HEK293 (cell line): ENCODE measurements around the gene LYZL6.

Experiments
- CTCF ChIA-PET: fragments of 350-600 bp; formaldehyde crosslinking; extraction: SDS; loops from one replicate; lab custom pipeline; 2021; ENCODE audit warnings: antibody characterized with exemption; lab: Yijun Ruan, JAX
- POLR2A ChIA-PET: fragments of 300-600 bp; formaldehyde crosslinking; extraction: SDS; loops from one replicate; lab custom pipeline; 2020; ENCODE audit warnings: antibody characterized with exemption, inconsistent platforms; lab: Yijun Ruan, JAX
- H3K27ac ChIP-seq: fragments of 200-500 bp; sonication (Bioruptor generic); 2 replicates; pipeline ENCODE4 v1.5.1; 2014; ENCODE audit warnings: low read depth, low read length, control low read depth, inconsistent platforms; ENCODE audit errors: extremely low read depth
- H3K36me3 ChIP-seq, 2 experiments: fragments of 200-500 bp in 1 of 2; sonication (Bioruptor generic) in 1 of 2; 1 replicate in 1 of 2; 2 replicates in 1 of 2; pipeline ENCODE4 v1.5.1; 2014 to 2017; ENCODE audit warnings: inconsistent platforms in 2 of 2, low read length in 2 of 2; ENCODE audit not compliant: control insufficient read depth in 2 of 2, insufficient read depth in 1 of 2
- H3K4me1 ChIP-seq: fragments of 200-500 bp; sonication (Bioruptor generic); 2 replicates; pipeline ENCODE4 v1.5.1; 2014; ENCODE audit warnings: mild to moderate bottlenecking, low read length, inconsistent platforms; ENCODE audit not compliant: control insufficient read depth, insufficient read depth
- H3K4me3 ChIP-seq: 2 replicates; pipeline ENCODE4 v1.5.1; 2011; ENCODE audit warnings: low read depth, mild to moderate bottlenecking, control low read depth, low read length, moderate library complexity
- H3K9me3 ChIP-seq: fragments of 200-500 bp; sonication (Bioruptor generic); 2 replicates; pipeline ENCODE4 v1.5.1; 2014; ENCODE audit warnings: low read depth, low read length, inconsistent platforms; ENCODE audit not compliant: control insufficient read depth, insufficient read depth
- GLIS1 ChIP-seq: fragments of 450-650 bp; formaldehyde crosslinking; IDR thresholded peaks from 2 replicates; pipeline ENCODE4 v1.5.1; 2016; ENCODE audit warnings: missing biosample characterization, missing genetic modification characterization
- GLIS2 ChIP-seq: fragments of 450-650 bp; formaldehyde crosslinking; IDR thresholded peaks from 2 replicates; pipeline ENCODE4 v1.5.1; 2016; ENCODE audit warnings: missing biosample characterization, missing genetic modification characterization
- PRDM1 ChIP-seq: fragments of 450-650 bp; formaldehyde crosslinking; IDR thresholded peaks from 2 replicates; pipeline ENCODE4; 2016; ENCODE audit warnings: missing biosample characterization, missing genetic modification characterization
- SP2 ChIP-seq: fragments of 450-650 bp; formaldehyde crosslinking; IDR thresholded peaks from 2 replicates; pipeline ENCODE4 v1.5.1; 2016; ENCODE audit warnings: missing biosample characterization, missing genetic modification characterization
- YY2 ChIP-seq: fragments of 450-650 bp; formaldehyde crosslinking; IDR thresholded peaks from 2 replicates; pipeline ENCODE4 v1.5.1; 2016; ENCODE audit warnings: missing biosample characterization, missing genetic modification characterization
- ZFHX2 ChIP-seq: fragments of 450-650 bp; formaldehyde crosslinking; conservative IDR thresholded peaks from 2 replicates; pipeline ENCODE4 v1.5.1; 2016; ENCODE audit warnings: missing biosample characterization, missing genetic modification characterization
- ZNF112 ChIP-seq: fragments of 450-650 bp; formaldehyde crosslinking; IDR thresholded peaks from 2 replicates; pipeline ENCODE4 v1.5.0; 2017; ENCODE audit warnings: missing biosample characterization, missing genetic modification characterization
- ZNF184 ChIP-seq: fragments of 450-650 bp; IDR thresholded peaks from 2 replicates; pipeline ENCODE4 v1.5.1; 2018; ENCODE audit warnings: missing biosample characterization, mild to moderate bottlenecking, missing genetic modification characterization
- ZNF2 ChIP-seq: fragments of 450-650 bp; formaldehyde crosslinking; IDR thresholded peaks from 2 replicates; pipeline ENCODE4 v1.5.1; 2016; ENCODE audit warnings: missing biosample characterization, missing genetic modification characterization
- ZNF248 ChIP-seq: fragments of 450-650 bp; formaldehyde crosslinking; IDR thresholded peaks from 2 replicates; pipeline ENCODE4 v1.5.1; 2017; ENCODE audit warnings: missing biosample characterization, missing genetic modification characterization
- ZNF530 ChIP-seq: fragments of 450-650 bp; formaldehyde crosslinking; IDR thresholded peaks from 2 replicates; pipeline ENCODE4 v1.5.1; 2016; ENCODE audit warnings: low read depth, missing biosample characterization, missing genetic modification characterization
- ZNF610 ChIP-seq: fragments of 450-650 bp; formaldehyde crosslinking; IDR thresholded peaks from 2 replicates; pipeline ENCODE4 v1.5.1; 2016; ENCODE audit warnings: missing biosample characterization, missing genetic modification characterization, borderline replicate concordance
- ZNF701 ChIP-seq: fragments of 450-650 bp; formaldehyde crosslinking; IDR thresholded peaks from 2 replicates; pipeline ENCODE4 v1.5.1; 2016; ENCODE audit warnings: missing biosample characterization, missing genetic modification characterization
- ZXDB ChIP-seq: fragments of 450-650 bp; formaldehyde crosslinking; IDR thresholded peaks from 2 replicates; pipeline ENCODE4 v1.5.1; 2016; ENCODE audit warnings: missing biosample characterization, missing genetic modification characterization
- TF ChIP-seq, protein P1 (sequence below): fragments of 450-650 bp; formaldehyde crosslinking; IDR thresholded peaks from 2 replicates; pipeline ENCODE4 v1.5.1; 2016; ENCODE audit warnings: missing biosample characterization, missing genetic modification characterization
- TF ChIP-seq, protein P2 (sequence below): fragments of 450-650 bp; formaldehyde crosslinking; conservative IDR thresholded peaks from 2 replicates; pipeline ENCODE4 v1.5.1; 2016; ENCODE audit warnings: low read depth, missing biosample characterization, missing genetic modification characterization
- TF ChIP-seq, protein P3 (sequence below): fragments of 450-650 bp; formaldehyde crosslinking; IDR thresholded peaks from 2 replicates; pipeline ENCODE4 v1.5.1; 2016; ENCODE audit warnings: missing biosample characterization, missing genetic modification characterization
- TF ChIP-seq, protein P4 (sequence below): fragments of 450-650 bp; formaldehyde crosslinking; IDR thresholded peaks from 2 replicates; pipeline ENCODE4 v1.5.1; 2016; ENCODE audit warnings: missing biosample characterization, missing genetic modification characterization

Gene LYZL6, protein sequence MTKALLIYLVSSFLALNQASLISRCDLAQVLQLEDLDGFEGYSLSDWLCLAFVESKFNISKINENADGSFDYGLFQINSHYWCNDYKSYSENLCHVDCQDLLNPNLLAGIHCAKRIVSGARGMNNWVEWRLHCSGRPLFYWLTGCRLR

DNA sequence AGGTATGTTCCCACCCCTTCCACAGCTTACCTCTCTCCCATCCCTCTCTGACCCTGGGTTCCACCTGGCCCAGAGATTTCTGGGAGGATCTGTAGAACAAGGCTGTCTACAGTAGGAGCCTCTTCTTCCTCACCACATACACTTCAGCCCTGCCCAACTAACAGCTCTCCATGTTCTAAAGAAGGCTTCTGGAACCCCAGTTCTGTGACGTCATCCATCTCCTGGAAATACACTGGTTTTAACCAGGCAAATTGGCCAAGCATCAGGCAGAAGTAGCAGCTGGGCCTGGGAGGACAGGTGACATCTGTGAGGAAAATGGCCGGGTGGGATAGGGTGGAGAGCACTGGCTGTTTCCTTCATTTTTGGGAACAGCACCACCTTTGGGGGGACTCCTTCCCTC, at the start of gene LYZL6:
Gene LYZL6 (minus strand): TSS at position 177 of the 400 bp plus-strand sequence. CDS start 4,357 bp downstream, outside the sequence.
- TF ChIP-seq GLIS1 (tag by site-specific recombination) (no peak), GLIS2 (tag by site-specific recombination) (no peak), ZNF184 (no peak), SP2 (tag by site-specific recombination) (no peak), ZNF701 (tag by site-specific recombination) (no peak), ZNF610 (tag by site-specific recombination) (no peak), ZNF2 (tag by site-specific recombination) (no peak), YY2 (tag by site-specific recombination) (no peak), ZXDB (no peak), ZNF248 (no peak), PRDM1 (tag by site-specific recombination) (no peak), ZNF112 (tag by site-specific recombination) (no peak), ZFHX2 (tag by site-specific recombination) (no peak), ZNF530 (no peak)
- TF ChIP-seq, protein P1, sequence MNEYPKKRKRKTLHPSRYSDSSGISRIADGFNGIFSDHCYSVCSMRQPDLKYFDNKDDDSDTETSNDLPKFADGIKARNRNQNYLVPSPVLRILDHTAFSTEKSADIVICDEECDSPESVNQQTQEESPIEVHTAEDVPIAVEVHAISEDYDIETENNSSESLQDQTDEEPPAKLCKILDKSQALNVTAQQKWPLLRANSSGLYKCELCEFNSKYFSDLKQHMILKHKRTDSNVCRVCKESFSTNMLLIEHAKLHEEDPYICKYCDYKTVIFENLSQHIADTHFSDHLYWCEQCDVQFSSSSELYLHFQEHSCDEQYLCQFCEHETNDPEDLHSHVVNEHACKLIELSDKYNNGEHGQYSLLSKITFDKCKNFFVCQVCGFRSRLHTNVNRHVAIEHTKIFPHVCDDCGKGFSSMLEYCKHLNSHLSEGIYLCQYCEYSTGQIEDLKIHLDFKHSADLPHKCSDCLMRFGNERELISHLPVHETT (tag by site-specific recombination), result no peak
- TF ChIP-seq, protein P2, sequence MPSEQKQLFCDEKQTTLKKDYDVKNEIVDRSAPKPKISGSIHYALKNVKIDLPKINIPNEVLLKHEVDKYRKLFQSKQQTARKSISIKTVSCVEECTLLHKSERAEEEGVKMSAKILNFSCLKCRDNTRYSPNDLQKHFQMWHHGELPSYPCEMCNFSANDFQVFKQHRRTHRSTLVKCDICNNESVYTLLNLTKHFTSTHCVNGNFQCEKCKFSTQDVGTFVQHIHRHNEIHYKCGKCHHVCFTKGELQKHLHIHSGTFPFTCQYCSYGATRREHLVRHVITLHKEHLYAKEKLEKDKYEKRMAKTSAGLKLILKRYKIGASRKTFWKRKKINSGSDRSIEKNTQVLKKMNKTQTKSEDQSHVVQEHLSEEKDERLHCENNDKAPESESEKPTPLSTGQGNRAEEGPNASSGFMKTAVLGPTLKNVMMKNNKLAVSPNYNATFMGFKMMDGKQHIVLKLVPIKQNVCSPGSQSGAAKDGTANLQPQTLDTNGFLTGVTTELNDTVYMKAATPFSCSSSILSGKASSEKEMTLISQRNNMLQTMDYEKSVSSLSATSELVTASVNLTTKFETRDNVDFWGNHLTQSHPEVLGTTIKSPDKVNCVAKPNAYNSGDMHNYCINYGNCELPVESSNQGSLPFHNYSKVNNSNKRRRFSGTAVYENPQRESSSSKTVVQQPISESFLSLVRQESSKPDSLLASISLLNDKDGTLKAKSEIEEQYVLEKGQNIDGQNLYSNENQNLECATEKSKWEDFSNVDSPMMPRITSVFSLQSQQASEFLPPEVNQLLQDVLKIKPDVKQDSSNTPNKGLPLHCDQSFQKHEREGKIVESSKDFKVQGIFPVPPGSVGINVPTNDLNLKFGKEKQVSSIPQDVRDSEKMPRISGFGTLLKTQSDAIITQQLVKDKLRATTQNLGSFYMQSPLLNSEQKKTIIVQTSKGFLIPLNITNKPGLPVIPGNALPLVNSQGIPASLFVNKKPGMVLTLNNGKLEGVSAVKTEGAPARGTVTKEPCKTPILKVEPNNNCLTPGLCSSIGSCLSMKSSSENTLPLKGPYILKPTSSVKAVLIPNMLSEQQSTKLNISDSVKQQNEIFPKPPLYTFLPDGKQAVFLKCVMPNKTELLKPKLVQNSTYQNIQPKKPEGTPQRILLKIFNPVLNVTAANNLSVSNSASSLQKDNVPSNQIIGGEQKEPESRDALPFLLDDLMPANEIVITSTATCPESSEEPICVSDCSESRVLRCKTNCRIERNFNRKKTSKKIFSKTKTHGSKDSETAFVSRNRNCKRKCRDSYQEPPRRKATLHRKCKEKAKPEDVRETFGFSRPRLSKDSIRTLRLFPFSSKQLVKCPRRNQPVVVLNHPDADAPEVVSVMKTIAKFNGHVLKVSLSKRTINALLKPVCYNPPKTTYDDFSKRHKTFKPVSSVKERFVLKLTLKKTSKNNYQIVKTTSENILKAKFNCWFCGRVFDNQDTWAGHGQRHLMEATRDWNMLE (tag by site-specific recombination), result no peak
- TF ChIP-seq, protein P3, sequence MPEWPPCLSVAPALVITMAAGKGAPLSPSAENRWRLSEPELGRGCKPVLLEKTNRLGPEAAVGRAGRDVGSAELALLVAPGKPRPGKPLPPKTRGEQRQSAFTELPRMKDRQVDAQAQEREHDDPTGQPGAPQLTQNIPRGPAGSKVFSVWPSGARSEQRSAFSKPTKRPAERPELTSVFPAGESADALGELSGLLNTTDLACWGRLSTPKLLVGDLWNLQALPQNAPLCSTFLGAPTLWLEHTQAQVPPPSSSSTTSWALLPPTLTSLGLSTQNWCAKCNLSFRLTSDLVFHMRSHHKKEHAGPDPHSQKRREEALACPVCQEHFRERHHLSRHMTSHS (tag by site-specific recombination), result no peak
- TF ChIP-seq, protein P4, sequence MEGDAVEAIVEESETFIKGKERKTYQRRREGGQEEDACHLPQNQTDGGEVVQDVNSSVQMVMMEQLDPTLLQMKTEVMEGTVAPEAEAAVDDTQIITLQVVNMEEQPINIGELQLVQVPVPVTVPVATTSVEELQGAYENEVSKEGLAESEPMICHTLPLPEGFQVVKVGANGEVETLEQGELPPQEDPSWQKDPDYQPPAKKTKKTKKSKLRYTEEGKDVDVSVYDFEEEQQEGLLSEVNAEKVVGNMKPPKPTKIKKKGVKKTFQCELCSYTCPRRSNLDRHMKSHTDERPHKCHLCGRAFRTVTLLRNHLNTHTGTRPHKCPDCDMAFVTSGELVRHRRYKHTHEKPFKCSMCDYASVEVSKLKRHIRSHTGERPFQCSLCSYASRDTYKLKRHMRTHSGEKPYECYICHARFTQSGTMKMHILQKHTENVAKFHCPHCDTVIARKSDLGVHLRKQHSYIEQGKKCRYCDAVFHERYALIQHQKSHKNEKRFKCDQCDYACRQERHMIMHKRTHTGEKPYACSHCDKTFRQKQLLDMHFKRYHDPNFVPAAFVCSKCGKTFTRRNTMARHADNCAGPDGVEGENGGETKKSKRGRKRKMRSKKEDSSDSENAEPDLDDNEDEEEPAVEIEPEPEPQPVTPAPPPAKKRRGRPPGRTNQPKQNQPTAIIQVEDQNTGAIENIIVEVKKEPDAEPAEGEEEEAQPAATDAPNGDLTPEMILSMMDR (tag by site-specific recombination), result no peak
- TF ChIP-seq, all 188 proteins: peak for 0
- Histone ChIP-seq H3K36me3 (no peaks in the 10 kb centered on the region), H3K27ac (no peak within 1 kb of the TSS; the same call in 1 of the 2 replicates), H3K4me3 (no peak within 1 kb of the TSS), H3K4me1 (peaks cover 6% of the 10 kb centered on the region; the same call in 1 of the 2 replicates), H3K9me3 (no peaks in the 10 kb centered on the region)
- CTCF ChIA-PET, result interaction anchor here (0.7 to 1.7 kb wide), 5 partner anchors 12 to 540 kb away, joined by 3 to 9 read pairs (median 5); no protein-coding TSS in a partner anchor
- POLR2A ChIA-PET, result interaction anchor here (0.6 to 1.8 kb wide), 3 partner anchors 13 to 543 kb away, joined by 3 to 4 read pairs (median 3); partner anchors contain the start of genes RDM1 and ZNHIT3
